Lower leg skin (tissue), 4 donors: ENCODE measurements around the gene TAB3. TPM values are rescaled to one million over a fixed set of nuclear protein-coding genes. Genes with fewer than 3 reads are reported as not detected.

Source experiments
- DNase-seq, 2 donors: peaks; one replicate each; pipeline ENCODE4 v3.0.0-alpha.2; 2019; ENCODE audit warnings: low spot score in 2 of 2
- H3K4me3 ChIP-seq: fragments of 200-600 bp; sonication (generic); 2 replicates; pipeline ENCODE4 v1.5.1; 2017; ENCODE audit warnings: mild to moderate bottlenecking, low read depth; ENCODE audit not compliant: poor library complexity, severe bottlenecking
- POLR2A ChIP-seq, 2 donors: fragments of 450-650 bp; IDR thresholded peaks; one replicate each; pipeline ENCODE4 v1.6.1; 2016 to 2017; ENCODE audit warnings: antibody characterized with exemption in 2 of 2, mild to moderate bottlenecking in 1 of 2, moderate library complexity in 1 of 2
- WGBS, 2 donors: methylation state at CpG; one replicate each; pipeline ENCODE4 v1.1.5; 2018; 5-methylcytosine and 5-hydroxymethylcytosine counted together
- intact Hi-C: fragments of 100-400 bp; cut with DNase I; formaldehyde crosslinking; loops from one replicate; pipeline ENCODE4 v1.15.0; 2023; ENCODE audit warnings: low total_unique reads
- total RNA-seq, 4 donors: library from RNA; depleted of rRNA; stranded (reverse); fragments of >200 nt; gene quantifications; one replicate each; pipeline ENCODE4 v1.1.0, GENCODE V29; 2016
- TF ChIP-seq, protein P1 (sequence below), 3 donors: fragments of 450-650 bp; IDR thresholded peaks; one replicate each; pipeline ENCODE4 v1.5.1; 2016; ENCODE audit warnings: antibody characterized with exemption in 3 of 3, mild to moderate bottlenecking in 3 of 3, moderate library complexity in 2 of 3

The TAB3 gene
- total RNA-seq, 4 donors from 2014 or later = 33.6 to 42.5 (median 39.3) TPM

DNA sequence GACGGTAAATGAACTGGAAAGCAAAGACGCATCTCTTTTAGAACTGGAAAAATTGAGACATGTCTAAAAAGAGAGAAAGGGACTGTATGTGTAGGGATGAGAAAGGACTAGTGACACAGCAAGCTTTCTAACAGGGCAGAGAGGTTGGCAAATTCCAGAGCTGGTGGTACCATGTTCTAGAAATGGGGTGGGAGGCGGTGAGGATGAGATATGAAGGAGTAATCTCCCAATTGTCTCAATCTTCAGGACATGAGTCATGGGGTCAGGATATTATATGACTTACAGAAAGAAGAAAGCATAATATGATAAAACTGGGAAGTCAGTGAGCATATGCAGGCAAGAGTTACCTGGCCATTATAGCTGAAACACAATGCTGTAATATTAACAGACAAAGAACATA is 14.2 kb downstream of the TAB3 start:
- intact Hi-C loops = no loop called here
- no peak for DNase-seq
- H3K4me3 ChIP-seq = no peak overlapping the region
- TF ChIP-seq POLR2A (IDR thresholded peaks at IDR 0.05) = no peak
- TF ChIP-seq, protein P1, sequence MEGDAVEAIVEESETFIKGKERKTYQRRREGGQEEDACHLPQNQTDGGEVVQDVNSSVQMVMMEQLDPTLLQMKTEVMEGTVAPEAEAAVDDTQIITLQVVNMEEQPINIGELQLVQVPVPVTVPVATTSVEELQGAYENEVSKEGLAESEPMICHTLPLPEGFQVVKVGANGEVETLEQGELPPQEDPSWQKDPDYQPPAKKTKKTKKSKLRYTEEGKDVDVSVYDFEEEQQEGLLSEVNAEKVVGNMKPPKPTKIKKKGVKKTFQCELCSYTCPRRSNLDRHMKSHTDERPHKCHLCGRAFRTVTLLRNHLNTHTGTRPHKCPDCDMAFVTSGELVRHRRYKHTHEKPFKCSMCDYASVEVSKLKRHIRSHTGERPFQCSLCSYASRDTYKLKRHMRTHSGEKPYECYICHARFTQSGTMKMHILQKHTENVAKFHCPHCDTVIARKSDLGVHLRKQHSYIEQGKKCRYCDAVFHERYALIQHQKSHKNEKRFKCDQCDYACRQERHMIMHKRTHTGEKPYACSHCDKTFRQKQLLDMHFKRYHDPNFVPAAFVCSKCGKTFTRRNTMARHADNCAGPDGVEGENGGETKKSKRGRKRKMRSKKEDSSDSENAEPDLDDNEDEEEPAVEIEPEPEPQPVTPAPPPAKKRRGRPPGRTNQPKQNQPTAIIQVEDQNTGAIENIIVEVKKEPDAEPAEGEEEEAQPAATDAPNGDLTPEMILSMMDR (IDR thresholded peaks at IDR 0.05) = no peak
- 79 to 80% methylated on average over 3 of the region's 3 CpGs for WGBS, 2 donors

DNA sequence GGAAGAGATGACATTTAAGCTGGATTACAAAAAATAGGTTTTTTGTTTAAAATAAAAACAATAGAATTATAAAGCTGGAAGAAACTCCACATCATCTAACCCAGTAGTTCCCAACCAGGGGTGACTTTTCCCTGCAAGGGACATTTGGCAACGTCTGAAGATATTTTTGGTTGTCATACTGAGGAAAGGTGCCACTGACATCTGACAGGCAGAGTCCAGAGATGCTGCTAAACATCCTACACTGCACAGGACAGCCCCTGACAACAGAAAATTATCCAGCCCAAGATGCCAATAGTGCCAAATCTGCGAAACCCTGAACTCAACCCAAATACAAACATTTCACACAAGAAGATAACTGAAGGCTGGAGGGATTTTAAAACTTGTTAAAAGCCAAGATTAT is 18.5 kb downstream of the TAB3 start:
- intact Hi-C loops = no loop called here
- no peak overlapping the region for H3K4me3 ChIP-seq
- TF ChIP-seq POLR2A (IDR thresholded peaks at IDR 0.05) = no peak
- TF ChIP-seq, protein P1 (IDR thresholded peaks at IDR 0.05) = no peak
- whole genome bisulfite sequencing, 2 donors = 51 to 64% methylated on average over 2 of the region's 2 CpGs
- DNase-seq = no peak

DNA sequence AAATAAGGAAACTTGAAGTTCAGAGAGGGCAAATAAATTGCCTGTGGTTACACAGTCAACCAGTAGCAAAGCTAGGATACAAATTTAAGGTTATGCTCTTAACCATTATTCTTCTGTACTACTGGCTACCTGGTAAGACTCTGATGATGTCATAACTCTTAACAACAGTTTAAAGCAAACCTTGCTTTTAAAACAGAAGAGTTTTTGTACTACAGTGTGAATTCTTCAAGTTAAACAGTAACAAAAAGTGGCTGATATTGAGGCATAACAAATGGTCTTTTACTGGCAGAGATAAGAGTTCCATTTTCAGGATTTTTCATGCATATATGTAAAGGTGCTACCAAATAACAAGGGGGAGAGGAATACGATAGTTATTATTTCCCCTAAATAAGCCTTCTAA is 23.4 kb downstream of the TAB3 start:
- 85 to 96% methylated on average over 1 of the region's 1 CpG for WGBS, 2 donors
- no peak for TF ChIP-seq POLR2A (IDR thresholded peaks at IDR 0.05)
- TF ChIP-seq, protein P1 (IDR thresholded peaks at IDR 0.05) = no peak
- H3K4me3 ChIP-seq = no peak overlapping the region
- intact Hi-C loops = no loop called here
- no peak for DNase-seq

DNA sequence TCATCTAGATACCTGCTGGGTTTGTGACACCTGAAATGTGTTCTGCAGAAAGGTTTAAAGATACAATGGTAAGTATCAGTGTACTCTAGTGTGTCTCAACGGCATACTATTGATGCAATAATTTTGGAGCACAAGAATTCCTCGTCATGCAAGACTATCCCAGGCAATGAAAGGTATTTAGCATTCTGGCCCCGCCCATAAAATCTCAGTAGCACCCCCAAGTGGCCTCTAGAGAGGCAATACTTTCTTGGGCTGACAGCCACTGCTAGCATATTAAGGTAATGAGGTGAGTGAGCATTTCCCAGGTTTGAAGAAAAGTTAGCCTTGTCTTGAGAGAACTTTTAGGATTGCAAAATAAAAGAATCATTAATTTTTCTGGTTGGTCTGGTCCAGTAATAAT is 24.0 kb downstream of the TAB3 start:
- WGBS, 2 donors = 49 to 80% methylated on average over 3 of the region's 3 CpGs
- intact Hi-C loops = no loop called here
- DNase-seq = no peak
- no peak for TF ChIP-seq POLR2A (IDR thresholded peaks at IDR 0.05)
- TF ChIP-seq, protein P1 (IDR thresholded peaks at IDR 0.05) = no peak
- H3K4me3 ChIP-seq = no peak overlapping the region

DNA sequence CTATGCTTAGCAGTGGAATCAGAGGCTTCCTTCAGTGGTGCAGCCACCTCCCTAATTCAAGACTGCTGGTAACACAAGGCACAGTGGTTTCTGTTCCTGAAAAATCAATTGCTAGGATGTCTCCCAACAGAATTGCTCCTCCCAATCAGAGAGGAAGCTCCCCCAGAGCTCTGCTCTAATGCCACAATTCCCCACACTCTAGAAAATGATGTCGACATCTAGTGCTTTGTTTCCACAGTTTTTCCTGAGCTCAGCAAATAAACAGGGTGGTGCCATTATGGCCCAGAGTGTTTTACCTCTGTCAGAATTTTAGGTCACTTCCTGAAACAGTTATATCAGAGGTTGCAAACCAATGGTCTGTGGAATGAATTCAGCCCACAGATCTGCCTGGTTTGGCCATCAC is 24.7 kb downstream of the TAB3 start:
- 33% methylated on average over 1 of the region's 1 CpG; no CpG with 5 or more reads in 1 of the 2 donors for WGBS, 2 donors
- TF ChIP-seq, protein P1 (IDR thresholded peaks at IDR 0.05) = no peak
- TF ChIP-seq POLR2A (IDR thresholded peaks at IDR 0.05) = no peak
- no peak for DNase-seq
- no peak overlapping the region for H3K4me3 ChIP-seq
- intact Hi-C loops = no loop called here

GRCh38 chrX:30863974-30864373 is 25.1 kb downstream of the TAB3 start:
- intact Hi-C loops = no loop called here
- no peak overlapping the region for H3K4me3 ChIP-seq
- TF ChIP-seq, protein P1 (IDR thresholded peaks at IDR 0.05) = no peak
- TF ChIP-seq POLR2A (IDR thresholded peaks at IDR 0.05) = no peak
- DNase-seq = no peak
- WGBS, 2 donors = 92 to 100% methylated on average over 1 of the region's 1 CpG
